GM12878 (cell line): ENCODE data around the gene KCNA2.

ENCODE experiments used
- CTCF ChIP-seq, 3 experiments: IDR thresholded peaks in 2 of 3; conservative IDR thresholded peaks in 1 of 3; 2 replicates each; pipeline ENCODE4 v1.5.1; 2011; ENCODE audit warnings: low read depth in 3 of 3, low read length in 3 of 3, mild to moderate bottlenecking in 3 of 3, control low read depth in 2 of 3, moderate library complexity in 2 of 3, inconsistent platforms in 1 of 3, mixed read lengths in 1 of 3; ENCODE audit not compliant: control insufficient read depth in 2 of 3, insufficient read depth in 1 of 3; ENCODE audit errors: extremely low read depth in 1 of 3
- EZH2 ChIP-seq: IDR thresholded peaks from 2 replicates; pipeline ENCODE4 v1.6.1; 2012; ENCODE audit warnings: low read depth, mild to moderate bottlenecking, control low read depth, inconsistent platforms, low read length, borderline replicate concordance; ENCODE audit not compliant: control insufficient read depth
- SUZ12 ChIP-seq: fragments of 200-600 bp; sonication (generic); IDR thresholded peaks from one replicate; pipeline ENCODE4 v1.6.1; 2018; ENCODE audit warnings: antibody characterized with exemption, mild to moderate bottlenecking; ENCODE audit not compliant: unreplicated experiment

DNA sequence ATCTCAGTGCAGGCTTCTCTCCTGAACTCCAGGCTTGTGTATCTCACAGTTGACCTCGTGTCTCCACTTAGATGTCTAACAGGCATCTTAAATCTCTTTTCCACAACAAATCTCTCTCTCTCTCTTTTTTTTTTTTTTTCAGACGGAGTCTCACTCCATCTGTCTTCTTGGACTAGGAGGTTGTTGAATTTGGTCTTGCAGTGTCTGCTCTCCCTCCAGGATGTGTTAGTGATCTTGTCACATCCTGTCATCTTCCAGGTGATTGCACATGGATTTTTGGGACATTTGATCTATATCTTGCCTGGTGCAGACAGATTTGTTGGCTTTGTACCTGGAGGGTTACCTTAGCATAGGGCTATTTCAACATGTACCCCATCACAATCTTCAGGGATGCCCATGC lies 60.7 kb downstream of the KCNA2 start:
- TF ChIP-seq CTCF (IDR thresholded peaks at IDR 0.05 in 2 of 3, conservative IDR thresholded peaks at IDR 0.05 in 1 of 3; ENCODE audit: control insufficient read depth in 2 of 3, extremely low read depth in 1 of 3, insufficient read depth in 1 of 3, low read depth in 3 of 3, low read length in 3 of 3), result no peak
- no peak for TF ChIP-seq EZH2
- no peak for TF ChIP-seq SUZ12
